ENCODE measurements around the gene ZBTB17. TPM values are rescaled to one million over a fixed set of nuclear protein-coding genes. Genes with fewer than 3 reads are reported as not detected.
"Not testable (repeated sequence)": the region's sequence is repeated elsewhere in the genome, so short reads cannot be mapped to it uniquely, and the experiment has no call there.

Gene ZBTB17
- total and polyA plus RNA-seq, 2 experiments from 2014 or later: 16.8 to 32.3 TPM

- H3K9me3 ChIP-seq (ENCODE audit: low read depth): no peaks in the 10 kb centered on the region
- H4K20me1 ChIP-seq (ENCODE audit: insufficient read depth, poor library complexity, severe bottlenecking): no peaks in the 10 kb centered on the region
- DNase-seq (ENCODE audit: low spot score): no peak
- no peaks in the 10 kb centered on the region for H3K9me2 ChIP-seq (replicated peaks; ENCODE audit: insufficient read depth)
- no peaks in the 10 kb centered on the region for H3K36me3 ChIP-seq (replicated peaks; ENCODE audit: insufficient read depth, low read depth)
- no peak overlapping the region for H2AFZ ChIP-seq
- H3K79me2 ChIP-seq: no peaks in the 10 kb centered on the region
- no peak overlapping the region for H3K4me3 ChIP-seq
- no peak for TF ChIP-seq EZH2 (IDR thresholded peaks at IDR 0.05; ENCODE audit: borderline replicate concordance)
- peak; percentile 9 for TF ChIP-seq CTCF (IDR thresholded peaks at IDR 0.05; ENCODE audit: poor library complexity)
- no peak overlapping the region for H3K4me2 ChIP-seq
- H3K4me1 ChIP-seq (ENCODE audit: insufficient read depth): no peaks in the 10 kb centered on the region
- H3K27ac ChIP-seq: no peak overlapping the region
- H3K27me3 ChIP-seq: no peaks in the 10 kb centered on the region
- 72% methylated on average over 9 of the region's 9 CpGs for WGBS (ENCODE audit: low lambda C conversion rate, missing lambda C conversion rate)
Observed at GRCh38 chr1:16006552-16007485, 30.9 kb upstream of the ZBTB17 start.

GRCh38 chr1:16006010-16006409, 30.1 kb upstream of the ZBTB17 start:
- Histone ChIP-seq H3K9me2 (replicated peaks; ENCODE audit: insufficient read depth) (no peaks in the 10 kb centered on the region), H3K27me3 (no peaks in the 10 kb centered on the region), H2AFZ (no peak overlapping the region), H3K27ac (no peak overlapping the region), H3K36me3 (replicated peaks; ENCODE audit: insufficient read depth, low read depth) (no peaks in the 10 kb centered on the region), H4K20me1 (ENCODE audit: insufficient read depth, poor library complexity, severe bottlenecking) (no peaks in the 10 kb centered on the region), H3K79me2 (no peaks in the 10 kb centered on the region), H3K9me3 (ENCODE audit: low read depth) (no peaks in the 10 kb centered on the region), H3K4me2 (no peak overlapping the region), H3K4me3 (no peak overlapping the region), H3K4me1 (ENCODE audit: insufficient read depth) (no peaks in the 10 kb centered on the region)
- WGBS (ENCODE audit: low lambda C conversion rate, missing lambda C conversion rate): 88% methylated on average over 11 of the region's 11 CpGs
- DNase-seq (ENCODE audit: low spot score): no peak
- TF ChIP-seq EZH2phosphoT487 (IDR thresholded peaks at IDR 0.05; ENCODE audit: low read depth, severe bottlenecking, unreplicated experiment) (no peak), EZH2 (IDR thresholded peaks at IDR 0.05; ENCODE audit: borderline replicate concordance) (no peak), CTCF (IDR thresholded peaks at IDR 0.05; ENCODE audit: poor library complexity) (no peak)

- H3K27me3 ChIP-seq: no peaks in the 10 kb centered on the region
- no peaks in the 10 kb centered on the region for H3K4me1 ChIP-seq (ENCODE audit: insufficient read depth)
- H3K4me2 ChIP-seq: no peak overlapping the region
- no peak overlapping the region for H2AFZ ChIP-seq
- H3K9me2 ChIP-seq (replicated peaks; ENCODE audit: insufficient read depth): no peaks in the 10 kb centered on the region
- TF ChIP-seq EZH2 (IDR thresholded peaks at IDR 0.05; ENCODE audit: borderline replicate concordance) (no peak), CTCF (IDR thresholded peaks at IDR 0.05; ENCODE audit: poor library complexity) (no peak), EZH2phosphoT487 (IDR thresholded peaks at IDR 0.05; ENCODE audit: low read depth, severe bottlenecking, unreplicated experiment) (no peak)
- no peak for DNase-seq (ENCODE audit: low spot score)
- H3K36me3 ChIP-seq (replicated peaks; ENCODE audit: insufficient read depth, low read depth): no peaks in the 10 kb centered on the region
- no peaks in the 10 kb centered on the region for H3K9me3 ChIP-seq (ENCODE audit: low read depth)
- no peaks in the 10 kb centered on the region for H4K20me1 ChIP-seq (ENCODE audit: insufficient read depth, poor library complexity, severe bottlenecking)
- no peaks in the 10 kb centered on the region for H3K79me2 ChIP-seq
- WGBS (ENCODE audit: low lambda C conversion rate, missing lambda C conversion rate): 88% methylated on average over 5 of the region's 5 CpGs
- no peak overlapping the region for H3K27ac ChIP-seq
- no peak overlapping the region for H3K4me3 ChIP-seq
Observed at GRCh38 chr1:16005597-16005996, 29.7 kb upstream of the ZBTB17 start.

- H3K4me2 ChIP-seq; H3K27me3 ChIP-seq; H4K20me1 ChIP-seq (ENCODE audit: insufficient read depth, poor library complexity, severe bottlenecking); H3K4me1 ChIP-seq (ENCODE audit: insufficient read depth); H3K4me3 ChIP-seq; H3K9me2 ChIP-seq (replicated peaks; ENCODE audit: insufficient read depth); H3K79me2 ChIP-seq; H3K36me3 ChIP-seq (replicated peaks; ENCODE audit: insufficient read depth, low read depth); H3K9me3 ChIP-seq (ENCODE audit: low read depth); DNase-seq (ENCODE audit: low spot score); H3K27ac ChIP-seq; H2AFZ ChIP-seq: not testable (repeated sequence)
- WGBS (ENCODE audit: low lambda C conversion rate, missing lambda C conversion rate): 83% methylated on average over 10 of the region's 10 CpGs
Observed at GRCh38 chr1:16001274-16001673, 25.4 kb upstream of the ZBTB17 start.

Measured in hepatocyte (in vitro differentiated cells).